HG03469 (cell line): Measurements from ENCODE around the gene FAM53A.

Experiments used
- ATAC-seq: cut with Tn5 transposase; IDR thresholded peaks from one replicate; pipeline ENCODE4 v1.9.1; 2021; ENCODE audit warnings: mild to moderate bottlenecking, moderate library complexity, moderate number of reproducible peaks; ENCODE audit not compliant: unreplicated experiment

Gene FAM53A

GRCh38 chr4:1663549-1663948 lies 20.6 kb downstream of the FAM53A start:
- ATAC-seq, result no peak

DNA sequence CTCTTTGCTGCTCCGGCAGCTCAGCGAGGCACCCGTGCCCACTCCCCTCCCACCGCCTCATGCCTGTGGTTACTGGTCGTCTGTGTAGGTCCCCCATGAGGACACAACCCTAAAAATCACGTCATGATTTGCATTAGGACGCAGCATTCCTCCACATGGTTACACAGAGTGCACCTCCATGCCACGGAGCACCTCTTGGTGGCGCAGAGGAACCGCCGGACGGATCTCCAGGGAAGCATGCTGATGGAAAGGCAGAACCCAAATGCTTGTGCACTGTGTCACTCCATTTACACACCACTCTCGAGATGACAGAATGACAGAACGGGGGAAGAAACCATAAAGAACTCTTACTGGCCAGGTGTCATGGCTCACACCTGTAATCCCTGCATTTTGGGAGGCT lies 22.4 kb downstream of the FAM53A start:
- no peak for ATAC-seq

DNA sequence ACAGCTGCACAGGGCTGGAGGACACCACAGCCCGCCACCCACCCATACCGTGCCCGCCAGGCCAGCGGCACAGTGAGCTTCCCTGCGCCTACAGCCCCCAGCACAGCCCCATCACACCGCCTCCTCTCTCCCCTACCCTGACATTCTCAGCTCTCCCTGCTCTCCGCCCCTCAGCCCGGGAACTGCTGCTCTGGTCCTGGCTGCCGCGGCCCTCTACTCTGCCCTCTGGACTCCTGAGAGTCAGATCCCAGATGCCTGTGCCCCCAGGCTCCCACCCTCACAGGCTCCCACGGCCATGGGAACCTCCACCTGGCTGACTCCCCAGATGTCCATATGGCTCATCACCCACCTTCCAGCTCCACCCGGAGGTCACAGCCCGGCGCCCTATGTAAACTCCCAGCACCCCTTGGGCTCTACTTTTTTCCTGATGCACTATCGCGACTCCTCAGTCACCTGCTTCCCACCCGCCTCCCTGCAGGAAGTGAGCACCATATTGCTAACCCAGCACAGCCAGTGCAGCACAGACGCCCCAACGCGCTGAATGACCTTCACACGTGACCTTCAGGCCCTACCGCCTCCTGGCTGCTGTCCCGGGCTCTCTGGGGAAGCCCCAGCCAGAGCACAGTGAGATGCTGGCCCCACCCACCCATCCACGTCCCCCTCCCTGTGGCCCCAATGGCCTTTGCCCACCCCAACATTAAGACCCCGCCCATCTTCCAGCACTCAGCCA lies 23.0 kb downstream of the FAM53A start:
- no peak for ATAC-seq

DNA sequence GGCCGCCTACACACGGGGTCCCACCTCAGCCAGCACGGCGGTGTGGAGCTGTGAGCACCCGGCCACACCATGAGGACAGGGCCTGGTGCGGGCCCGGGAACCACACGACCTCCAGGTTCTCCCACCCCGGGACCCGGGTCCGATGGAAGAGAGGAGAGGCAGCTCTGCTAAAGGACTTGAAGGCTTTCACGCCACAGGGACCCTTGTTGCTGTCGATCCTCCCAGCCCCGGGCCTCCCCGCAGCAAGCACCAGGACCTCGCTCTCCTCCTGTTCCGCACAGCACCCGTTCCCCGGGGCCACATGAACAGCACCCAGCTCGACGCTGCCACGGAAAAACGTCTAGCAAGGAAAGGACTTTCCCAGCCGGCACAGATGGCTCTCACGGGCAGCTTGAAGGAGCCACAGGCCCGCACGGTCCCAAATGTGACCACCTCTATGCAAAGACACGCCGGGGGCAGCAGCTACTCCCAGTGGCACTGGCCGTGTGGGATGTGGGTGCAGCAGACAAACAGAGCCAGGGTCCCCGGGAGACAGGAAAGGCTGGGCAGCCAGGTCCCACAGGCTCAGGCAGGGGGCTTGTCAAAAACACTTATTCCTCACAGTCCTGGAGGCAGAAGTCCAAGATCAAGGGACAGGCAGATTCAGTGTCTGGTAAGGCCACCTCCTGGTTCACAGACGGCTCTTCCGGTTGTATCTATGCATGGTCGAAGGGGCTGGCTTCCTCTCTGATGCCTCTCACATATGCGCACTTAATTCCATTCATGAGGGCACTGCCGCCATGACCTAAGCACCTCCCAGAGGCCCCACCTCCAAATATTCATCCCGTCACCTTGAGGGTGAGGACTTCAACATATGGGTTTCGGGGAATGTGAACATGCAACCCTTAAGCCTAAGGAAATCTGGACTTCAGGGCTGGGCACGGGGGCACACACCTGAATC lies 24.7 kb downstream of the FAM53A start:
- ATAC-seq, result no peak

DNA sequence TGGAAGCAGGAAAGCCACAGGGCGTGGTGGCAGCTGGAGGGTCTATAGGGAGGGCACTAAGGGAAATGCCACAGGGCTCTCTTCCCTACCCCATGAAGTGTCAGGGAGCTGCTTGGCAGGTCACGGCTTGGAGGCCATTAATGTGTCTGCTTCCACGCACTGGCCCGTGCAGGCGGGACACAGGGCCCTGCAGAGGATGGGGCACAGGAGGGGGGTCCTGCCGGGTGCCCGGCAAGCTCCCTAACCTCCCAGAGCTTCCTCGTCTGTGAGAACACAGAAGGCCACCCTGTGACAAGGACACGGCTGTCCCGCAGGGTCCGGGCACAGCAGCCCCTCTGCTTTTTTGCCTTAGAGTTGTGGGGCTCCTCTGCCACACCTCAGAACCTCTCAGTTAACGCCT lies 25.5 kb downstream of the FAM53A start:
- ATAC-seq, result no peak

DNA sequence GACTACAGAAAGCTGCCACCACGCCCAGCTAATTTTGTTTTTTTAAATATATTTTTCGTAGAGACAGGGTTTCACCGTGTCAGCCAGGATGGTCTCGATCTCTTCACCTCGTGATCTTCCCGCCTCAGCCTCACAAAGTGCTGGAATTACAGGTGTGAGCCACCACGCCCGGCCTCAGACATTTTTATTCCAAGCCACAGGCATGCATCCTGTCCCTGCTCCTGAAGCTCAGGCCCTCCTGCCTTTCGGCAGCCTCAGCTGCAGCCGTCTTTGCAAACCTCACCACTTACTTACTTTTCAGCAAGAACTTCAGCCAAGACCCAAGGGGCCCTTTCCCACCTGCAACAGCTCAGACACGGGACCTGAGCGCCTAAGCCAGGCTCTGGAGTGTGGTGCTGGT lies 26.0 kb downstream of the FAM53A start:
- ATAC-seq, result no peak

GRCh38 chr4:1656986-1657385 lies 27.1 kb downstream of the FAM53A start:
- ATAC-seq, result no peak

GRCh38 chr4:1656132-1656531 lies 28.0 kb downstream of the FAM53A start:
- no peak for ATAC-seq

DNA sequence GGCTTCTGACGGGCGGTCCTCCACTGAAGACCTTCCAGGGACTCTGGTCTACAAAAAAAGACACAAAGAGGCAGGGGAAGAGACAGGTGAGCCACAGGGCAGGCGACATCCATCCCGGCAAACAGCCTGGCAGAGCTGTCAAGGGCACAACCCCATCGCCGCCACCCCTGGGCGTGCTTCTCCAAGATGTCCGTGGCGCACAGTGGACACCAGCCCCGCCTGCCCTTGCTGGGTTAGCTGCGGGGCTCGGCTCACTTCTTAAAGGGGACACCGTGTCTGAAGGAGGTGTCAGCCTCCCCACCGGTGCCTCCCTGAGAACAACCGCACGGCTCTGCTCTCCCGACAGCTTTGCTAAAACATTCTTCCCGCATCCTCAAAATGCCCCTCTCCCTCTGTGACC lies 28.4 kb downstream of the FAM53A start:
- ATAC-seq, result no peak

DNA sequence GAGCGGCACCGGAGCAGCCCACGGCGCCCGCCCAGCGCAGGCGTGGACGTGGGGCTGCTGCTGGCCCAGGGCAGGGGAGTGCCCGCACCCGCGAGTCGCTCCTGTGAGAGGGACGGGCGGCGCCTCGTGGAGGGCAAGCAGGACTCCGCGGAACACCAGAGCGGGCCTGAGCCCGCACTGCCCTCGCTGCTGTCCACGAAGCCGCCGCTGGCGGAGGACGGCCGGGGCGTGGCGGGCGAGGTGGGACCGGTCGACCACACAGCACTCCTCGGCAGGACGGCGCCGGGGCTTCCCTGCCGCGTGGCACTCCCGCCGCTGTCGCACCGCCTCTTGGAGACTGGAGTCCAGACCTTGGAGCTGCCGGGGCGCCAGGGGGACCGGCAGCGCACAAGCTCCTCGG lies 29.0 kb downstream of the FAM53A start:
- no peak for ATAC-seq

GRCh38 chr4:1654216-1654955 lies 29.7 kb downstream of the FAM53A start:
- ATAC-seq, result no peak

DNA sequence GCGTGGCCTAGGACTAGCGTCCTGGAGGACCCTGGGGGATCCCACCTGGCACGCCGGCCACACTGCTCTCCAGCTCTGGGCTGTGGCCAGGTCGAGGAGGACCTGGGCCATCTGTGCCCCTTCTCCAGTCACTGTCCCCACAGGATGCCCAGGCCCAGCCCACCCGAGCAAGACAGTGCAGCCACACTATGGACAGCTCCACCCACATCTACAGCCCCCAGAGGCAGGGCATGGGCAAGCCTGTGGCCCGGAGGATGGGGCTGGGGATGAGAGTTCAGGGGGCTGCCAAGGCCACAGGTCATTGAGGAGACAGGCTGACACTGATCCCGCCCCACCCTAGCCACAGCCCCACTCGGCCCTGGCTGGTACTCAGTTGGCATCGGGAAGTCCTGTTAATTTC lies 30.3 kb downstream of the FAM53A start:
- no peak for ATAC-seq

GRCh38 chr4:1652088-1652487 lies 32.0 kb downstream of the FAM53A start:
- no peak for ATAC-seq

DNA sequence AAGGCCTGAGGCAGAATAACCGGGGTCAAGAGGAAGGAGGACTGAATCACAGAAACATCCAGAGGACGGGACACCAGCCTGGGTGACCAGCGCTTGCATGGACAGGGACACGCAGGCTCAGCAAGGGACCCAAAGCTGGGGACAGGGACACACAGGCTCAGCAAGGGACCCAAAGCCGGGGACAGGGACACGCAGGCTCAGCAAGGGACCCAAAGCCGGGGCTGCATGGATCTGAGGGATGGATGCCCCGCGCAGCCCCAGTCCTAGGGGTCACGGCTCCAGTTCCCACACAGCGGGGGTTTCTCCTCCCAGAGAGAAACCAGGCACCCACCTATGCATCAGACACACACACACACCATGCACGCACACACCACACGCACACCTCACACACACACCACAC lies 32.5 kb downstream of the FAM53A start:
- ATAC-seq, result no peak

GRCh38 chr4:1648962-1649361 lies 35.2 kb downstream of the FAM53A start:
- no peak for ATAC-seq

GRCh38 chr4:1647432-1647831 lies 36.7 kb downstream of the FAM53A start:
- ATAC-seq, result no peak

- no peak for ATAC-seq
Observed at GRCh38 chr4:1646690-1647089, 37.4 kb downstream of the FAM53A start.

DNA sequence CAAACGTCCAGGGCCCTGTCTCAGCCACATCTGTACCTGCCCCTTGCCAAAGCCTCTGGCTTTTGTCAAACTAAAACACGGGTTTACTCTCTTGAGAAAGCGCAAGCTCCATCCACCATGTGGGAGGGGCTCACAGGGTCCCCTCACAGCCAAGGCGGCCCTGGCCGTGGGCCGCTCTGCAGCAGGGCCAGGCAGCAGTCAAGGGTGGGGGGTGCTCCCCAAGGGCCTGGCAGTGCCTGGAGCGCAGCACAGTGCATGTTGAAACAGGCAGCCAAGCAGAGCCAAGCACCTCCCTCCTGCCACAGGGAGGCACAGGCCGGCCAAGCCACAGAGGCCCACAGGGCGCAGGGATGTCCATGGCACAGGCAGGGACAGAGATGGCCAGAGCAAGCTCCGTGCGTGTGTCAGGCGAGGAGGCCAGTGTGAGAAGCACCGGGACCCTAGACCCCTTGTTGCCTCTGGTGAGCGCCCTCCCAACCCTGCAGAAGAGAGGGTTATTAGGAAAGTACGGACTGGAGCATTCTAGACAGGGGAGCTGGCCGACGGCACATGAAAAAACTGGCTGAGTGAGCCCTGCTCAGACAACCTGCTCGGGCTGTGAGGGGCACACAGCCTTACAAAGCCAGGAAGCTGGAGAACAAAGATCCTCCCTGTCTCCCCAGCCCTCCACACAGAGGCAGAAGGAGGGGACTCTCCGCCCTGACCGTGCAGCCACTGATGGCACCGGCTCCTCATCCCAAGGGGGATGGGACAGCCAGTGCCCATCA lies 39.0 kb downstream of the FAM53A start:
- ATAC-seq, result no peak

- ATAC-seq, result no peak
Observed at GRCh38 chr4:1643971-1644735, 40.0 kb downstream of the FAM53A start.
